A204.1 (cell line): ENCODE measurements around the gene DNAJB13.
"Not testable (repeated sequence)": the region's sequence is repeated elsewhere in the genome, so short reads cannot be mapped to it uniquely, and the experiment has no call there.

Experiments used
- FAIRE-seq: peaks from 2 replicates; lab custom pipeline; 2012; peaks lifted over from hg19 to GRCh38; lab: Jason Lieb, UNC

Gene DNAJB13

GRCh38 chr11:73977856-73978519, 27.2 kb downstream of the DNAJB13 start:
- FAIRE-seq, result no peak

GRCh38 chr11:73978576-73979086, 27.8 kb downstream of the DNAJB13 start:
- no peak for FAIRE-seq

GRCh38 chr11:73980001-73980961, 29.5 kb downstream of the DNAJB13 start:
- FAIRE-seq, result no peak

- no peak for FAIRE-seq
Measured at GRCh38 chr11:73981051-73981805, 30.4 kb downstream of the DNAJB13 start.

GRCh38 chr11:73982595-73982989, 31.8 kb downstream of the DNAJB13 start, which contains the start of gene UCP2:
Gene UCP2, minus strand, starts transcription at chr11:73982843. Its CDS starts 4,465 bp downstream, at chr11:73978378.
- no peak for FAIRE-seq

GRCh38 chr11:73982990-73983740, 32.3 kb downstream of the DNAJB13 start:
- FAIRE-seq, result no peak

- no peak for FAIRE-seq
Measured at GRCh38 chr11:73983741-73984538, 33.1 kb downstream of the DNAJB13 start.

GRCh38 chr11:73985661-73986060, 34.8 kb downstream of the DNAJB13 start:
- not testable (repeated sequence) for FAIRE-seq

GRCh38 chr11:73988227-73988626, 37.4 kb downstream of the DNAJB13 start:
- FAIRE-seq, result no peak

GRCh38 chr11:73989156-73989555, 38.3 kb downstream of the DNAJB13 start:
- no peak for FAIRE-seq

- FAIRE-seq, result no peak
Measured at GRCh38 chr11:73990730-73991129, 39.9 kb downstream of the DNAJB13 start.

GRCh38 chr11:73991471-73992006, 40.7 kb downstream of the DNAJB13 start:
- no peak for FAIRE-seq

GRCh38 chr11:73995247-73995646, 44.4 kb downstream of the DNAJB13 start:
- no peak for FAIRE-seq

GRCh38 chr11:73995731-73996130, 44.9 kb downstream of the DNAJB13 start:
- no peak for FAIRE-seq

- FAIRE-seq, result no peak
Measured at GRCh38 chr11:73996161-73996747, 45.4 kb downstream of the DNAJB13 start.

GRCh38 chr11:73997120-73997770, 46.4 kb downstream of the DNAJB13 start:
- no peak for FAIRE-seq

- FAIRE-seq, result no peak
Measured at GRCh38 chr11:73998846-73999575, 48.2 kb downstream of the DNAJB13 start.

- FAIRE-seq, result no peak
Measured at GRCh38 chr11:73999581-74000306, 48.9 kb downstream of the DNAJB13 start.
